Activated CD4-positive, alpha-beta T cell treated with anti-CD3 and anti-CD28 coated beads, Interleukin-2, amount 50 U/mL, for 1 hour (primary cell): ENCODE data around the gene PRIMA1.

Experiments used
- DNase-seq: peaks from one replicate; pipeline ENCODE4 v3.0.0-alpha.2; 2020

The PRIMA1 gene

DNA sequence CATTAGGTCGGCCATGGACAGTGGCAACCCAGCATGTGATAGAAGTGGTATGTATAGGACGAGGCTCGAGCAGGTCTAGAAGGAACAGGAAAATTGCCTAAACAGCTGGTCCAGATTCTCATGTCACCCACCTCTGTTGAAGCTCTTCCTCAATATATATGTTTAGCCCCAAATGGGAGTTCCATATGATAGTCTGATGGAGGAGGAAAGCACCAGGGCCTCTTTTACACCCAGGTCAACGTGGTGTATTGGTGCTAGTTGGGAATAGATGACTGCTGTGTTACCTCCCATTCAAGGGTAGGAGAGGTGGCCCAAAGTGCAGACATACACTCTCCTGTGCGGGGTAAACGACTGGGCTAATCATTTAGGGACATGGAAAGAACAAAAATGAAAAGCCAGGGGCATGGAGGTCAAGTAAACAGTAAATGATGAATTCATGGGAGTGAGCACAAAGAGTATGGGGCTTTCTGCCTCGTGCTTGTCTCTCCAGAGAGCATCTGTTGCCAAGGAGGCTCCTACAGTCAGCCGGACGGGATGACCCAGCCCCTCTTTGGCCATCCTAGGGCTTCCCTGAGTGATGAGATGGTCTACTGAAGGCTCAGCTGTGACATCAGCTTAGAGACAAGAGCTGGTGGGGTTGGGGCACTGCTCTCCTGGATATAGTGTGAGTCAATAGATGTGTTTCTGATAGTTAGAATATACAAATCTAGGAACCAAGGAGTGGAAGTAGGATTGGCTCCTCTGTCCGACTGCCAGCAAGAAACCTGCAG is 5.5 kb upstream of the PRIMA1 start:
- DNase-seq = no peak

DNA sequence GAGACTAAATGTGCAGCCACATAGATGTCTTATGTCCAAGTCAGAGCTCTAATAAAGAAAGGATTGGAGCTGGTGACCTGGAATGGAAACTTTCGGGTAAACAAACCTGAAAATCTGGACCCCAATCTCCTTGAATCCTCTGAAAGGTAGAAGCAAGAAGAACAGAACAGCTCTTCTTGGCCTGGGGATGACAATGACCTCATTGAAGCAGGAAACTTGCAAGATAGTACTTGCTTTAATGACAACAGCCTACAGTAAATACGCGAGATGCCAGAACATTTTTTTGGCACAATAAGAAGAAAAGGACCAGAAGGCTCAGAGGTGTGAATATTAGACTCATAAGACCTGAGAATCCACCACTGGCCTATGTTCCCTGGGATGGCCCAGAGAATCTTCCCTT is 4.1 kb upstream of the PRIMA1 start:
- no peak for DNase-seq

DNA sequence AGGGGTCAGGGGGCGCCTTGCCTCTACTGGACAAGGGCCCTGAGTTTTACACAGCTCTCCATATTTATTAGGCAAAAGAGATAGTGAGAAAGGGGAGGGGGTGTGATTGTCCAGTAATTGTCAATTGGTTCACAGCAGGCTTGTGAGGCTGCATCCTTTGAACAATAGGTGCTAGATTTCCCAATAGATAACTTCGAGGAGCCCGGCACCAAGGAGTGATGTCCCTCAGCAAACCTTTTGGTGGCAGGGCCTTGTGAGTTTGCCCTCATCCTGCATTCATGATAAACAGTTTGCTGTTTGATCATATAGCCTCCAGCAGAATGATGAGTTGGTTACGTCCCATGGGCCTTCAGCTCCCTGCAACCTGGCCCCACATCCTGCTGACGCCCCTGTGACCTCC is 2.7 kb upstream of the PRIMA1 start:
- DNase-seq = no peak

DNA sequence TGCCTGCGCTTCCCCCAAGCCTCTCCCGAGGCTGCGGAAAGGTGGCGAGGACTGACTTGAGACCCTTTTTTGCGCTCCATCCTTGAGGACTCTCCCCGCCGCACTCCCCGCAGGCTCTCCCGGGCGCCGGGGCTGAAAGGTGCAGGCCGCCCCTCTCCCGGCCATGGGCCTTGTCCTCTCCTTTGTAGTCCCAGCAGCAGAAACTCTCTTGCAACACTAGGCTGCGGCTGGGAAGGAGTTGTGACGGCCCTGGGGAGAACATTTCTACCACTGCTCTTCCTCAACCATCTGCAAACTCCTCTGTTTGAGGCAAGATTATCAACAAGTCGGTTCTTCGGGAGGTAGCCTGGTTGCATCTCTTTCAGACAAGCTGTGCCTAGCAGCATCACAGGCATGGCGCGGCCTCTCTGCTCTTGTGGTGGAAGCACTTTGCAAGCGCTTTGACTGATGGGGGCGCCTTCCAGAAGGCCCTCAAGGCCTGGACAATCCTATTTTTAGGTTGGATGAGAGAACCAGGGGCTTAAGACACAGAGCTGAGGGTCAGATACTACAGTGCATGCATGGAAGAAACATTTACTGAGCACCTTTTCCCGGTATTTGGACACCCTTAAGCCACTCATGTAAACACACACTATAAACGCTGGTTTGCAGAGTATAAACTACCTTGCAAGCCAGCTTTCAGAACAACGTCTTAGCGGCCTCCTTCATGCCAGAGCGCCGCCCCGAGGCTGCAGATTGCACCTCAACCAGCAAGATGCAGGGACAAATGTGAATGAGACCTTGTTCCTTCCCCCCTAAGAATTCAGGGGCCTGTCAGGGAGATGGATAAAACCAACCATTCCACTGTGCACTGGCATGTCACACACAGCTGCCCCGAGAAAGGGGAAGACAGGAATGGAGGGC is 1.2 kb upstream of the PRIMA1 start:
- DNase-seq = no peak

DNA sequence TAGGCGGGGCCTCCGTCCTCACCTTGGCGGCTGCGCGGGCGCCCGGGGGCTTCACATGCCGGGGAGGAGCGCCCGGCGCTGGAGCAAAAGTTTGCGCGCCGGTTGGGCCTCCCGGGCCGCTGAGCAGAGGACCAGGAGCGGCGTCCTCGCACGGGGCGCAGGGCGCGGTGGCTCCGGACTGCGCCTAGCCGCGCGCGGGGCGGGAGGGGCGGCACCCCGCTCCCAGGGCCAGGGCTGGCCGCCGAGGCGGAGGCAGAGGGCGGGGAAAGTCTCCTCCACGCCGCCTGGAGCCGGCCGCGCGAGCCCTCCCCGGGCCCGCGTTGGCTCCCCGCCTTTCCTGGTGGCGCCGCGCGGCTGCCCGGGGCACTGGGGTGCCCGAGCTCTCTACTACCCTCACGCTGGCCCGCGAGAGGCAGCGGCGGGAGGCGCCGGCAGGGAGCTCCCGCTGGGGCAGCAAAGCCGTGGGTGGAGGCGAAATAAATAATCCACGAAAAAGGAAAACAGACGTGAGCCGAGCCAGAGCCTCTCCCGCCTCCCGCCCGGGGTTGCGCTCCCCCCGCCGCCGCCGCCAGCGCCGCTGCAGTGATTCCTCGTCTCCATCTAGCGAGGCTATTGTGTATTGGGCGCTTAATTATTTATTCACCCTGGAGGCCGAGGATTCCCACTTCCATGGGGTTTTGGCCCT is 400 bp upstream of the PRIMA1 start:
- DNase-seq = no peak

DNA sequence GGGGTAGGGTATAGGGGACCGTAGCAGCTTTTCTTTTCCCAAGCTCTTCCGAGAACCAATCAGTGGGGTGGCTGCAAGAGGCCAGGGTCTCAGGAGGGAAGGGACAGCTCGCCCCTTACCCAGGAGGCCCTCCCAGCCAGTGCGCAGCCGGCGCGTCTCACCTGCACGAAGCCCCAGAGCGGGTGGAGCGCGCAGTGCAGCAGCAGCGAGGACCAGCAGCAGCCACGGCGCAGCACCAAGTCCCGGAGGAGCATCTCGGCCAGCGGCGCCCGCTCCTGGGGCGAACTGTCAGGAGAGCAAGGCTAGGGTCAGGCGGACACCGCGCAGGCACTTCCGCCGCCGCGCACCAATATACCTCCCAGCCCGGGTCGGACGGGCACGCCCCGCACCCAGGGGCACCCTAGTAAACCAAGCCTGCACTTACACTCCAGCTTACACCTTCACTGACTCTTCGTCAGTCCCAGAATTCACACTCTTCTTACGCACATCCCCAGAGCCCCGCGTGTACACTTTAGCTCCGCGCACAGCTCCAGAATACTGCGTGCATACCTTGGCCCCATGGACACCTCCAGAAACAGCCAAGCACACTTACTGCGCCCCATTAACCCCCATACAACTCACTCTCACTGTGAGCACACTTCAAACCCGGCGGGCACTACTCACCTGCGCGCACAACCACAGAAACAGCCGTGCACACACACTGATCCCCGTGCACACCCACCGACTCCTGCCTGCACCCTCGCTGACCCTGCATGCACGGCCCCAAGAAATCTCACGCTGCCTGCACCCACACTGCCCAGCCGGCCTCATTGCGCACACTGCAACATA is 606 bp downstream of the PRIMA1 start:
- no peak for DNase-seq

DNA sequence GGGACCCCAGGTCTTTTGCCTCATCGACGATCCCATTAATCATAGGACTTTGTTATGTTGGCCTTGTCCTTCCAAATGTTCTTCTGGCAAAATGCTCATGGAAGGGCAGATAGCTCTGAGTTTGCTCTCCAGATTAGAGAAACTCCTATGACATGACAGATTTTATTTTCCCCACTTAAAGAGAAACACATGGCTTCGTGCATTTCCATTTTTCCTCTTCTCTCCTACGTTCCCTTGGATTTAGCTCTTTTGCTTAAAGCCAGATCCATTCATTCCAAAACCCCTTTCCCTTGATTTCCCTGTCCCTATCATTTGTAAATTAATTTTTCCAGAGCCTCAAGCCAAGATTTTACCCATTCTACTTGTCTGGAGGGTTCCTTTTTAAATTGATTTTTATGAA is 2.9 kb downstream of the PRIMA1 start:
- no peak for DNase-seq

DNA sequence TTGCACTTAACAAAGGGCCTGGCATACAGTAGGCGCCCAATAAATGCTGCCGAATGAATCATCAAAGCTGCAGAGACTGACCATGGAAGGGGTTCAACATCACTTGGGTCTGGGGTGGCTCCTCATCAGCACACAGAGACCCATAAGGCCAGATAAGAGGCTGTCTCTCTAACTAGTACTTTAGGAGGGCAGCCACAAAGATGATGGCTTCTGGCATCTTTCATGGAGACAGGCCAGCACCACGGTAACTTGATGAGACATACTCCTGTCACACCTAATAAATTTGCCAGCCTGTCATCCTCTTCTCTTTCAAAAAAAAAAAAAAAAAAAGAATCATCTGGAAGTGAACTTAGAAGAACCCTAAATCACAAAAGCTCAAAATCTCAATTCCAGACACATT is 3.4 kb downstream of the PRIMA1 start:
- DNase-seq = no peak

DNA sequence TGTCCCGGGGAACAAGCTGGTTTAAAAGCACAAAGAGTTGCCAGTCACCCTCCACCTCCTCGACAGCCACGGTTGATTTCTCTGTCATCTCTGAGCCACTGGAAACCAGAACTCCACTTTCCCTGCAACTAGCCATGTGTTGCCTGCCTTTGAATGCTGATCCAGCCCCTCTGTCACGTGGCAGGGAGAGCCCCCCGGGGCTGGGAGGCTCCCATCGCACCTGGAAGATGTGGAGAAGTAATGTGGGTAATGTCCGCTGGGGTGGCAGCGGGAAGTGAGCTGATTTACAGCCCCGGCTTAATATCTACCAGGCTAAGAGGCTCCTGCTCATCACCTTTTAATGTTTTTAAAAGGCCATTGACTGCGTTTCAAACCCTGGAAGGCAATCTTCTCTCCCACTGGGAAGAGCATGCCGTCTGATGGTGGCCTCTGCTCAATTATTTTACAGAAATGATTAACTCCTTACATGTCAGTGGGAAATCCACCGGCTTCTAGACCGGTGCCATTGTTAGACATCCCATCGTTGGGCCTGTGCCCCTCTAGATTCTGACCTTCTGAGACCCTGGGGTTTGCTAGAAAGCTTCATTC is 7.4 kb downstream of the PRIMA1 start:
- DNase-seq = no peak

DNA sequence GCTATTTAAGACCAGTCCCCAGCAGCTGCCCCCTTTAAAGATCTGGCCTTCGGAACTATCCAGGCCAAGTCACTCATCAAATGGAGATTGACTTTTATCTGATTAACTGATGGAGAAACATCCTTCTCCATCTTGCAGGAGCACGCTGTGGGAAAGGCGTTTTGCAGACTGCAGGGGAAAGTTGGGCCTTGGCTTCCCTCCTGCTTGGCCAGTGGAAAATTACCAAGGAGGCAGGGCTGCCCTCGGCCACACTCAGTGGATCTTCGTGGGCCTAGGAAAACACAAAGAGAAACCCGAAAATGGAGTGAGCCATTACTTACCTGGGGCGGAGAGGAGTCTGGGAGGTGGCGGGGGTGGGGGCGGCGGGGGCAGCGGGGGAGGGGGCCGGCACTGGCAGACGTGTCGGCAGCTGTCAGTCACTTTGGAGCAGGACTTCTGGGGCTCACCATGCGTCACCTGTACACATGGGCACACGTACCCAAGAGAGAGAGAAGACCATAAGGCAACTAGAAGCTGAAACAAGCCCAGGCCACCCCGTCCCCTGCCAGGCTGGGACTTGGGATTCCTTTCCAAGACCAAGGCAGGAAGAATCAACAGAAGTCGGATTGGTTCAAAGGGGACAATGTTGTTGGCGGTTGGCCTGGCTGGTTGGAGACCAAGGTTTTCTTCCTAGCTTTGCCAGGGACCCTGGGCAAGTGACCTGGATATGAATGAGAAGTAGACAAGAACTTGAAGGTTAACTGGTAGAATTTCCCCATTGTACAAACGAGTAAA is 9.2 kb downstream of the PRIMA1 start:
- DNase-seq = no peak

DNA sequence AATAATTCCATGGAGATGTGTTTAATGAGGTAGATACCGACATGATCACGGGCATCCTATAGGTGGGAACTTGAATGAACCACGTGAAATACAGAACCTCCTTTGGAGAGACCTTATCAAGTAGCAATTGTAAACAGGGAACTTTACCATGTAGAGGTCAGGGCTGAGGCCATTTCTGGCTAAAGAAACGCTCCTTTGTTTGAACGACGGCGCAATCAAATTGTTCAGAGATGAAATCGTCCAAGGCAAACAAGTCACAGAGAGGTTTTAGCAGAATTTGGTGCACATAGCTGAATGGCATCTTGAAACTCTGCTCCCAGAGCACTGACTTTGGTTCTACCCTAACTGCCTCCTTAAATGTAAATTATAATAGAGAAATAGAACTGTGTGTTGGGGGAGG is 9.8 kb downstream of the PRIMA1 start:
- DNase-seq = no peak

DNA sequence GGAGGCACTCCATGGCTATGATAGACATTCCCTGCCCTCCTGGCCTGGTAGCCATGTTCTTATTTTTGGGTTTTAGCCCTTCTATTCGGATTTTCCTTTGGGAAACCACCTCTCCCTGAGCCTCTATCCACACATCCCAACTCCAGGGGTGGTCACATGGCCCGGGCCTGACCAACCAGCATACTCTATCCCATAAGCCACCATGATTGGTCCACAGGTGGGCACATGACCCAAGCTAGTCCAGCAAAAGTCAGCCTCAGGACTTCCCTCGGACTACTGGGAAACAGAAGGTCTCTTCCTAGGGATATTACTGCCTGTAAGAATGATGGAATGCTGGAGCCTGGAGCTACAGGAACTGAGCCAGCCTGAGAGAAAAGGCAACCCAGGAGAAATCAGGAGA is 12.5 kb downstream of the PRIMA1 start:
- DNase-seq = no peak

DNA sequence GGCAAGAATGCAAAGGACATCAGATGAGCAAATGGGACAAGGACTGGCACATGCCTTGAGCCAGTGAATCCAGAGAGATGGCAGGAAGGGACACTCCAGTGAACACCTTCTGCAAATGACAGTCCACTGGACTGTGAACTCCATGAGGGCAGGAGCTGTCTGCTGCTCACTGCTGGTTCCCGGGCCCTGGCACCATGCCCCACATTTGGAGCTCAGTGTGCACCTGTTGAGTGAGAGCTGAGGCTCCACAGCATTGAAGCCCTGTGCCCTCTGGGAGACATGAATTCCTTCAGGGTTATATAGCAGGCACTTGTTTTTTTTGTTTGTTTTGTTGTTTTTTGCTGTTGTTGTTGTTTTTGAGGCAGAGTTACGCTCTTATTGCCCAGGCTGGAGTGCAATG is 13.1 kb downstream of the PRIMA1 start:
- no peak for DNase-seq

DNA sequence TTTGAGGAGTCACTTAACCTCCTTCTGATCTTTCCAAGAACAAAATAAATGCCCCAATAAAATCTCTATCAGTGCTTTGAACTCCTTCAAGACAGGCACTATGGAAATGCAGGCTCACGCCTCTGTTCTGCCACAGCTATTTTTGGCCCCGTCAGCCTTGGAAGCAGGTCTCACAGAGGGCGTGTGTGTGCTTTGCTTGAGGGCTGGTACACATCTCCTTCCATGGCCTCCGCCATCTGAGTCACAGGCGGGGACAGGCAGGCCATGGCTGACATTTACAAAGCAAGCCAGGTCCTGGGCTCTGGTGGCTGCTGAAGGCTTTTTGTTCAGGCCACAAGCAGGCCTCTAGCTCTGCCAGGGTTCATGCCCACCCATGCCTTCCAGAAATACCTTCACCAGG is 16.0 kb downstream of the PRIMA1 start:
- no peak for DNase-seq

DNA sequence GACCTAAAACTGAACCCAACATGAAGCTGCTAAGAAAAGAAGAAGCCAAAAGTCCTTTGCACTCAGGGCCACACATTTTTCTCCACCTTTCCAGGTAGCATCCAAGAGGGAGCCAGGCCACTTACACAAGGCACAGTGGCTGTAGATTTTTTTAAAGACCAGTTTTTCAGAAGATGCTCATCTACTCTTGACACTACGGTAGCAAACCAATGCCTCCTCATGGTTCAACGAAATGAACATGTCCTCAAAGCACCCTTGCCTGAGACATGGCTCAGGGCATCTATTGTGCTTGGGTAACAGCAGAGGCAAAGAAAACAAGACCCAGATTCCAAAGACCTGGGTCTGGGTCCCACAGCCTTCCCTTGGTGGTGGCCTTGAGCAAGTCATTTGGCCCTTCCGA is 22.3 kb downstream of the PRIMA1 start:
- DNase-seq = no peak

DNA sequence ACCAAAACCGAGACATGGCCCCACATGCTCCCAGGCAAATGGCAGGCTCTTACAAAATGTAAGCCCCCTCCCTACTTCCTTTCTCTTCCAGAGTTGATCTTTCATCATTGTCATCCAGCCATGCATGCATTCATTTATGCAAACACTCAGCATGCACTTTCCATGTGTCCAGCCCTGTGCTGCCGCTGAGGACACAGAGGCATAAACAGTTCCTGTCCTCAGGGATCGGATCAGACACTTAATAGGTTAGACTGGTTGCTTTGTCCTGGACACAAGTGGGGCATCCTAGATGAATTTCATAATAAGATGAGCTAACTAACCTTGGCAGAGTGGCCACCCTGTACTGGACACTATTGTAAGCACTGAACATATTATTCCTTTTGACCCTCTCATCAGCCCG is 23.1 kb downstream of the PRIMA1 start:
- no peak for DNase-seq

DNA sequence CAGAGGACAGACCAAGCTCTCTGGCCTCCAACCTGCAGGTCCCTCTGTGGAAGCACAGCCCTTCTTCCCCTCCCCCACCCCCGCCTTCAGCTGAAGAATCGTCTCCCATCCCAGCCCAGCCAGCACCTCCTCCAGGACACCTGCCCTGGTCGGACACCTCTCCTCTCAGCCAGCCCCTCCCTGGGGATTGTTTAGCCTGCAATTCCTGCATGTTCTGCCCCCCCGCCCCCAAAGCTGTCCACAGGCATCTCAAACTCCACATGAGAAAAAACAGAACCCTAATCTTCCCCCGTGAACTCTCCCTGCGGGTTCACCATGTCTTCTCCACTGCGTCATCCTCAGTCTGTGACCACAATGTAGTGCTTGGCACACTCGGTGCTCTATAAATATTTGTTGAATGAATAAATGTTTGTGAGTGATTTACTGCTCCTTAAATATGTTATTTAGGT is 24.1 kb downstream of the PRIMA1 start:
- no peak for DNase-seq

DNA sequence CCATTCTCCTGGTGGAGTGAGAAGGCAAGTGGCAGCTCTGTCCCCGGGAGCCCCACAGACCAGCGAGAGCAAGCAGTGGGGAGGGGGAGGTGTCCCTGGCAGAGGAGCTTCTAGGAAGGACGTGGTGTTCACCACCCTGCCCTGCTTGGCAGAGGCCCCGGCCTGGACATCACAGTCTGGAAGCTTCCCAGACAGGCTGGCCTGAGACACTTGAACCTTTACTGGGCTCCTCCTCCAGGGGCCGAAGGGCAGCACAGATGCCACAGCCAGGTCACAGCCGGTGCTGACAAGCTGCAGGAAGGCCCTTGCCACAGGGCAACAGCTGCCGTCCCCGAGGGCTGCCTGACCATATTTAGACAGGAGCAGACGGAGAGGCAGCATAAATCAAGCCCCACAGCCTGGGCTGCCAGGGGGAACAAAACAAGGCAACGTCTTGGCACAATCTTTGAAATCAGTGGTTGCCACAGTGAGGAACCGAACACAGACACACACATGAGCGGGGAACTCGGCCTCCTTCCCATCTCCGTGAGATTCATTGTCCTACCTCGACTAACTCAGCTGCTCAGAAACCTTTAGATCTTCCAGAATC is 28.5 kb downstream of the PRIMA1 start:
- no peak for DNase-seq

DNA sequence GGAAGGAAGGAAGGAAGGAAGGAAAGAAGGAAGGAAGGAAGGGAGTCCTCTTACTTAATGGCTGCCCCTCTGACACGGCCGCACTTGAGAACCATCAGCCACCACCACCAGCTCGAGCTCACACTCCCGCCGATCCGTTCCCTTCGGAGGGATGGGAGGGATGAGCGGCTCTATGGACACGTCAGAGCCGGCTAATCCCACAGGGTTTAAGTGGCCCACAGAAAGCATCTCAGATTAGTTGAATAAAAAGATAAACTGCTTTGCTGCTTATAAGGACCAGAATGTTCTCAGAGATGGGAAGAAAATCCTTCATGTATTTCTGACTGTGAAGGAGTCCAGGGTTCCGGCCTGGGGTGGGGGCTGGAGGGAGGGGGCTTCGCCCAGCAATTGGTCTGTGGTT is 31.1 kb downstream of the PRIMA1 start:
- no peak for DNase-seq

DNA sequence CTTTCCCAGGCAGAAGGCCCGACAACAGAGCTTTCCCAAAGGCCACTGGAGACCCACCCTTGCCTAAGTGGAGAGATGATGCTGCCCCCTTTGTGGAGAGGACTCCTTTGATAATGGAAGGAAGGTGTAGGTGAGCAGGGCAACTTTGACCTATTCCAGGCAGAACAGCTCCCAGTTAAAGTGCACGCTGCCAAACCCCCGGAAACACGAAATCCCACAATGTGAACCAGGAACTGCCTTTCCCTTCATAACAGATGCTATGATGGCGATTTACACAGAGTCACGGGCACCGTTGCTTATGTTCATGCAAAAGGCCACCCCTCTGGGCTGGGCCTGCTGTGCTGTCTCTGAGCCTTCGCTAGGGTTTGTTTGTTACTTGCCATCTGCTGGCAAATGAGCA is 34.6 kb downstream of the PRIMA1 start:
- DNase-seq = no peak

DNA sequence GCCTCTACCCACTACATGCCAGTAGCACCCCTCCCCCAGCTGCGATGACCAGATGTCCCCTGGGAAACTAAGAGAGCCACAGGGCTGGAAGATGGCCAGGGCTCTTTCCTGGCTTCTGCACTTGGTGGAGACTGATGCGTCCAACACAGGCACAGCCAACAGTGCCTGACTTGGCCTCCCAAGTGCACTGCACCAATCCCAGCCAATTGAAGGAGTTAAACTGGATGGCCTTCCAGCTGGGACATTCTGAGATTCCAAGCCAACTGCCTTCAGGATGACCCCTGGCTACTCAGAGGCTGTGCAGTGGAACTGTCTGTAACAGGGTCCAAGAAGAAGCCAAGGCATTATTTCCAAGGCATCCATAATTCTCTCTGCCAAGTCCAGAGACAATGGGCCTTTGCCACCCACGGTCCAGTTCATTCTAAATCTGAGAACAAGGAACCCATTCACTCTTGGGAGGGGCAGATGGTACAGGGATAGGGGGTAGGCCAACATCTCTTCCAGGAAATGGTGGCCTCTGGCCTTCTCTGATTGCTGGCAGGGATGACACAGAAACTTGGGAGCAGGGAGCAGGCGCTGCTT is 35.2 kb downstream of the PRIMA1 start:
- no peak for DNase-seq
